ENCODE data around the gene TARDBP.

TARDBP gene

DNA sequence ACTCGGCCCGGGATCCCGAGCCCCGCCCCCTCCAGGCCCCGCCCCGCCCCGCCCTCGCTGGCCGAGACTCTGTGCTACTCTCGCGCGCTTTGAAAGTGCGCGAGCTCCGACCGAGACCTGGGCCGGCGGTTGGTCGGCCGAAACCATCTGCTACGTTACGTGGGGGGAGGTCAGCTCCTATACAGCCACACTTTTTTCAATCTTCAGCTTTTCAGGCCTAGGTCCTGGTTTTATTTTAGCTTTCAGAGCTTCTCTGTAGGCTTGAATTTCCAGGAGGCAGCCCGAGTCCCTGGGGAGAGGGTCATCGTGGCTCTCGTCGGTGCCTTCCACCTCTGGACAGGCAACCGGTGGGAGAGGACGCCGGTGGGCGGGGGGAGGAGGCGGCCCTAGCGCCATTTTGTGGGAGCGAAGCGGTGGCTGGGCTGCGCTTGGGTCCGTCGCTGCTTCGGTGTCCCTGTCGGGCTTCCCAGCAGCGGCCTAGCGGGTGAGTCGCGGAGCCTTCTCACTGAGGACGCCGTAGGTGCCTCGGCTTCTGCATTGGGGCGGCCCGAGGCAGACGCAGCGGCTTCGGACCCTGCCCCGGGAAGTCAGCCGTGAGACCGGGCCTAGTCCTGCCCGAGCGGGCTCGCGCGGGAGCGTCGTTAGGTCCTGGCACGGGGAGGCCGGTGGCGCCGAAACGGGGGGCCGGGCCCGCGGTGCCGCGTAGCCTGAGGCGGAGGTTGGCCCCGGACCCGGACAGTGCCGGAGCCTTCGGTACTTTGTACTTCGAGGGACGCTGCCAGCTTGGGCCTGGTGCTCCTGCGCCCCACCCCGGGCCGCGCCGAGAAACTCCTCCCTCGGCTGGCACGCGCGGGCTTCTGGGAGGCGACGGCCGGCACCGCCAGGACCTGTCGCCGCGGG, at the start of gene TARDBP:
TSS of gene TARDBP (plus strand) at position 395 of the 900 bp plus-strand sequence. CDS start 1,074 bp downstream, outside the sequence.
- H3K9ac ChIP-seq (ENCODE audit: low read length in 5 of 5), result peak within 1 kb of the TSS; percentile 63 to 100 (median 98)
- peak within 1 kb of the TSS; percentile 92 for H3K27ac ChIP-seq (ENCODE audit: low read depth, low read length)
- peak within 1 kb of the TSS; percentile 82 to 99 (median 92) for H3K4me3 ChIP-seq (ENCODE audit: low read depth in 1 of 5, low read length in 5 of 5)
- H3K36me3 ChIP-seq (ENCODE audit: control insufficient read depth in 5 of 5, insufficient read depth in 5 of 5, low read length in 5 of 5), result peaks cover 14 to 38% (median 29%) of the 10 kb centered on the region in 5 donors
- H3K9me3 ChIP-seq (ENCODE audit: control insufficient read depth in 5 of 5, low read length in 5 of 5), result no peaks in the 10 kb centered on the region
- peaks cover 10 to 32% (median 24%) of the 10 kb centered on the region in 5 donors for H3K4me1 ChIP-seq (ENCODE audit: control insufficient read depth in 5 of 5, insufficient read depth in 5 of 5, low read length in 5 of 5)
- H3K27me3 ChIP-seq (ENCODE audit: control insufficient read depth in 5 of 5, insufficient read depth in 4 of 5, low read length in 5 of 5), result no peaks in the 10 kb centered on the region

DNA sequence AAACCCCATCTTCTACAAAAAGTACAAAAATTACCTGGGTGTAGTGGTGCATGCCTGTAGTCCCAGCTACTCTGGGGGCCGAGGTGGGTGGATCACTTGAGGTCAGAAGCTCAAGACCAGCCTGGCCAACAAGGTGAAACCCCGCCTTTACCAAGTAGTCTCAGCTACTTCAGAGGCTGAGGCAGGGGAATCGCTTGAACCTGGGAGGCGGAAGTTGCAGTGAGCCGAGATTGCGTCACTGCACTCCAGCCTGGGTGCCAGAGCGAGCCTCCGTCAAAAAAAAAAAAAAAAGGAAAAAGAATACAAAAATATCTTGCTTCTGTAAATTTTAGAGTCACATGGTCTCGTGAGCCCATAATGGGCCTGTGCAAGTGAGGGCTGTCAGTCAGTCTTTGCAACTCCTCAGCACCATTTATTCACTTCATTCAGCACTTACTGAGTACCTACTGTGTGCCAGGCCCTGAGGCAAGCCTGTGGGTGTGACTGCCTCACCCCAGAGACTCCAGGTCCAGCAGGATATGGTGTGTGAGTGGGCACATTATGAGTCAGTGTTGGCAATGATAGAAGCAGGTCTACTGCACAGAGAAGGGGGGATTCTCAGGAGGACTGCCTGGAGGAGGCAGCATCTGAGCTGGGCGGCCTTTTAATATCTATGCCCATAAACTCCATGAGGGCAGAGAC, 46.8 kb upstream of the TARDBP start:
- H3K9me3 ChIP-seq (ENCODE audit: control insufficient read depth in 5 of 5, low read length in 5 of 5), result no peaks in the 10 kb centered on the region
- peaks cover 0 to 34% (median 10%) of the 10 kb centered on the region in 5 donors for H3K4me1 ChIP-seq (ENCODE audit: control insufficient read depth in 5 of 5, insufficient read depth in 5 of 5, low read length in 5 of 5)
- peaks cover 4 to 15% (median 9%) of the 10 kb centered on the region in 5 donors for H3K27me3 ChIP-seq (ENCODE audit: control insufficient read depth in 5 of 5, insufficient read depth in 4 of 5, low read length in 5 of 5)
- H3K9ac ChIP-seq (ENCODE audit: low read length in 5 of 5), result no peak overlapping the region
- H3K36me3 ChIP-seq (ENCODE audit: control insufficient read depth in 5 of 5, insufficient read depth in 5 of 5, low read length in 5 of 5), result no peaks in the 10 kb centered on the region
- H3K4me3 ChIP-seq (ENCODE audit: low read depth in 1 of 5, low read length in 5 of 5), result no peak overlapping the region
- H3K27ac ChIP-seq (ENCODE audit: low read depth, low read length), result no peak overlapping the region

GRCh38 chr1:10967090-10967489, 45.4 kb upstream of the TARDBP start:
- Histone ChIP-seq H3K9me3 (ENCODE audit: control insufficient read depth in 5 of 5, low read length in 5 of 5) (no peaks in the 10 kb centered on the region), H3K27ac (ENCODE audit: low read depth, low read length) (no peak overlapping the region), H3K36me3 (ENCODE audit: control insufficient read depth in 5 of 5, insufficient read depth in 5 of 5, low read length in 5 of 5) (no peaks in the 10 kb centered on the region), H3K27me3 (ENCODE audit: control insufficient read depth in 5 of 5, insufficient read depth in 4 of 5, low read length in 5 of 5) (peaks cover 2 to 11% (median 6%) of the 10 kb centered on the region in 5 donors), H3K9ac (ENCODE audit: low read length in 5 of 5) (no peak overlapping the region), H3K4me3 (ENCODE audit: low read depth in 1 of 5, low read length in 5 of 5) (no peak overlapping the region), H3K4me1 (ENCODE audit: control insufficient read depth in 5 of 5, insufficient read depth in 5 of 5, low read length in 5 of 5) (peaks cover 0 to 29% (median 10%) of the 10 kb centered on the region in 5 donors)

DNA sequence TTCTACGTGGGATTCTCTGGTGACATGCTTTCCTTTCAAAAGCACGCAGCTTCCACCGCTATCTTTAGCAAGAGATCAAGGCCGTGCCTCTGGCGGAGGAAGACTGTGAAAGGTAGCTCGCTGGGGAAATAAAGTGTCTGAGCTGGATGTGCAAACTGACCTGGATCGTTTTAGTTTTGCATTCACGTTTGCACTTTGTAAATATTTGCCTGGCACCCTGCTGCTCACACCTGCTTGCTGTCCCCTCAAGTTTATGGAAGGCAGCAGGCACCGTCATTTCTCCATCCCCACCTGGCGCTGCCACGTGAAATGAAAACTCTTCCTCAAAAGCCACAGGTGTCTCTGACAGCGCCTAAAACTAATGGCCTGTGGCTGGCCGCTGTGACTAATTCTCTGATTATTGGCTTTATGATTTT, 44.0 kb upstream of the TARDBP start:
- Histone ChIP-seq H3K27ac (ENCODE audit: low read depth, low read length) (no peak overlapping the region), H3K9ac (ENCODE audit: low read length in 5 of 5) (peak overlapping the region in 1 of 5 donors; percentile 30), H3K4me1 (ENCODE audit: control insufficient read depth in 5 of 5, insufficient read depth in 5 of 5, low read length in 5 of 5) (peaks cover 0 to 31% (median 12%) of the 10 kb centered on the region in 5 donors), H3K4me3 (ENCODE audit: low read depth in 1 of 5, low read length in 5 of 5) (peak overlapping the region in 4 of 5 donors; percentile 34 to 51 (median 44)), H3K36me3 (ENCODE audit: control insufficient read depth in 5 of 5, insufficient read depth in 5 of 5, low read length in 5 of 5) (no peaks in the 10 kb centered on the region), H3K27me3 (ENCODE audit: control insufficient read depth in 5 of 5, insufficient read depth in 4 of 5, low read length in 5 of 5) (peaks cover 2 to 8% (median 6%) of the 10 kb centered on the region in 5 donors), H3K9me3 (ENCODE audit: control insufficient read depth in 5 of 5, low read length in 5 of 5) (no peaks in the 10 kb centered on the region)

- Histone ChIP-seq H3K9ac (ENCODE audit: low read length in 5 of 5) (no peak overlapping the region), H3K9me3 (ENCODE audit: control insufficient read depth in 5 of 5, low read length in 5 of 5) (no peaks in the 10 kb centered on the region), H3K27ac (ENCODE audit: low read depth, low read length) (no peak overlapping the region), H3K4me3 (ENCODE audit: low read depth in 1 of 5, low read length in 5 of 5) (no peak overlapping the region), H3K4me1 (ENCODE audit: control insufficient read depth in 5 of 5, insufficient read depth in 5 of 5, low read length in 5 of 5) (peaks cover 0 to 36% (median 21%) of the 10 kb centered on the region in 5 donors), H3K36me3 (ENCODE audit: control insufficient read depth in 5 of 5, insufficient read depth in 5 of 5, low read length in 5 of 5) (no peaks in the 10 kb centered on the region), H3K27me3 (ENCODE audit: control insufficient read depth in 5 of 5, insufficient read depth in 4 of 5, low read length in 5 of 5) (peaks cover 0 to 9% (median under 1%) of the 10 kb centered on the region in 5 donors)
Observed at GRCh38 chr1:10969267-10969970, 43.0 kb upstream of the TARDBP start.

DNA sequence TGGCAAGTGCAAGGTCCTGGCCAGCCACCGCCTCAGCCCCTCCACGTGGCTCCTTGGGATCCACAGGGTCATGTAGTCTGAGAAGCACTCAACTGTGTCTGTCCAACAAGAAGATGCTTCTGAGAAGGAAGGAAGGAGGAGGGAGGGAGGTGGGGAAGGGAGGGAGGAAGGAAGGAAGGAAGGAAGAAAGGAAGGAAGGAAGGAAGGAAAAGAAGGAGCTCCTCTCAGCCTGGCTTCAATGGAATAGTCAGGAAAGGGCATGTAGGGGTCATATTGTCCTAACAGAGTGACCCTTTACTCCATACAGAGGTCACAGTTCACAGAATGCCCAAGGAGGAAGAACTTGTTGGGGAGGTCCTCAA, 42.5 kb upstream of the TARDBP start:
- Histone ChIP-seq H3K36me3 (ENCODE audit: control insufficient read depth in 5 of 5, insufficient read depth in 5 of 5, low read length in 5 of 5) (no peaks in the 10 kb centered on the region), H3K4me1 (ENCODE audit: control insufficient read depth in 5 of 5, insufficient read depth in 5 of 5, low read length in 5 of 5) (peaks cover 0 to 32% (median 21%) of the 10 kb centered on the region in 5 donors), H3K27me3 (ENCODE audit: control insufficient read depth in 5 of 5, insufficient read depth in 4 of 5, low read length in 5 of 5) (peaks cover 0 to 10% (median 0%) of the 10 kb centered on the region in 5 donors), H3K27ac (ENCODE audit: low read depth, low read length) (no peak overlapping the region), H3K9ac (ENCODE audit: low read length in 5 of 5) (no peak overlapping the region), H3K4me3 (ENCODE audit: low read depth in 1 of 5, low read length in 5 of 5) (no peak overlapping the region), H3K9me3 (ENCODE audit: control insufficient read depth in 5 of 5, low read length in 5 of 5) (no peaks in the 10 kb centered on the region)

- Histone ChIP-seq H3K36me3 (ENCODE audit: control insufficient read depth in 5 of 5, insufficient read depth in 5 of 5, low read length in 5 of 5) (no peaks in the 10 kb centered on the region), H3K4me1 (ENCODE audit: control insufficient read depth in 5 of 5, insufficient read depth in 5 of 5, low read length in 5 of 5) (peaks cover 5 to 25% (median 18%) of the 10 kb centered on the region in 5 donors), H3K9ac (ENCODE audit: low read length in 5 of 5) (no peak overlapping the region), H3K4me3 (ENCODE audit: low read depth in 1 of 5, low read length in 5 of 5) (no peak overlapping the region), H3K27me3 (ENCODE audit: control insufficient read depth in 5 of 5, insufficient read depth in 4 of 5, low read length in 5 of 5) (peaks cover 0 to 10% (median 0%) of the 10 kb centered on the region in 5 donors), H3K9me3 (ENCODE audit: control insufficient read depth in 5 of 5, low read length in 5 of 5) (no peaks in the 10 kb centered on the region), H3K27ac (ENCODE audit: low read depth, low read length) (no peak overlapping the region)
Observed at GRCh38 chr1:10973552-10973951, 38.9 kb upstream of the TARDBP start.

DNA sequence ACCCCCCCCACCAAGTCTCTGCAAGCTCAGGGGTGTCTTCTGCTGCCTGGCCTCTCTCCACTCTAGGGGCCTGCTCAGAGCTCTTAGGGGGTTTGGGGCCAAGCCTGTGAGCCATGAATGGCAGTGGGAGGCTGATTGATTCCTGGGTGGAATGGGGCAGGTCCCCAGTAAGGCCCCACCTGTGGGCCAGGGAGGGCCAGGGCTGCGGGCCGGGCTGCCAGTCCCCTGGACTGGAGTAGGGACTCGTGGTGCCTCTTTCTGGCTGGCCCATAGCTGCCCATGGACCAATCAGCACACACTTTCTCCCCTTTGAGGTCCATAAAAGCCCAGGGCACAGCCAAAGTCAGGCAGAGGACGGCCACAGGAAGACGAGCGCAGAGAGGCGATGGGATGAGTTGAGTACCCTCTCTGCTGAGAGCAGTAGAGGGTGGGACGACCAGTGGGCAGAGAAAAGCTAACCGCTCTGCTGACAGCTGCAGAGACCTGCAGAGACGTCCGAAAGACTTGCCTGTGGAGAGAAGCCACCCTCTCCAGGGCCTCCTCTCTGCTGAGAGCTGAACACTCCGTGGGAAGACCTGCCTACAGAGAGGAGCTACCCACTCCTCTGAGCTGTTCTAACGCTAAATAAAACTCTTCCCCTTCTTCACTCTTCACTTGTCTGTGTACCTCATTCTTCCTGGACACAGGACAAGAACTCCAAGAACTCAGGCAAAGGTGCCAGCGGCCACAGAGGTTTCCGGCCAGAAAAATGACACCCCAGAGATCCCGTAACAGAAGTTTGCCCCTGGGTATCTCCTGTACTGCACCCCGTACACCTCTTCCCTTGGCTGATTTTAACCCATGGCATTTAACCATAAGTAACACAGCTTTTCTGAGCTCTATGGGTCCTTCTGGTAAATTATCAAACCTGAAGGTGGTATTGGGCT, 38.2 kb upstream of the TARDBP start:
- Histone ChIP-seq H3K27ac (ENCODE audit: low read depth, low read length) (no peak overlapping the region), H3K4me3 (ENCODE audit: low read depth in 1 of 5, low read length in 5 of 5) (no peak overlapping the region), H3K4me1 (ENCODE audit: control insufficient read depth in 5 of 5, insufficient read depth in 5 of 5, low read length in 5 of 5) (peaks cover 5 to 30% (median 18%) of the 10 kb centered on the region in 5 donors), H3K27me3 (ENCODE audit: control insufficient read depth in 5 of 5, insufficient read depth in 4 of 5, low read length in 5 of 5) (peaks cover 0 to 10% (median 0%) of the 10 kb centered on the region in 5 donors), H3K9me3 (ENCODE audit: control insufficient read depth in 5 of 5, low read length in 5 of 5) (no peaks in the 10 kb centered on the region), H3K36me3 (ENCODE audit: control insufficient read depth in 5 of 5, insufficient read depth in 5 of 5, low read length in 5 of 5) (no peaks in the 10 kb centered on the region), H3K9ac (ENCODE audit: low read length in 5 of 5) (no peak overlapping the region)

All from subcutaneous abdominal adipose tissue (tissue), 5 donors.